Liver (tissue), 3 donors: Measurements from ENCODE around the gene BCAN.

Experiments used
- ATF3 ChIP-seq: IDR thresholded peaks from 2 replicates; pipeline ENCODE4 v1.6.1; 2016; ENCODE audit warnings: antibody characterized with exemption
- CTCF ChIP-seq: fragments of 150-350 bp; IDR thresholded peaks from 2 replicates; pipeline ENCODE4 v1.5.1; 2017; ENCODE audit warnings: improper control_type of control experiment, low read depth, low read length; ENCODE audit not compliant: missing input control
- FOXA1 ChIP-seq: IDR thresholded peaks from 2 replicates; pipeline ENCODE4 v1.6.1; 2016; ENCODE audit warnings: antibody characterized with exemption
- GABPA ChIP-seq, 2 donors: IDR thresholded peaks in 1 of 2; conservative IDR thresholded peaks in 1 of 2; 2 replicates each; pipeline ENCODE4 v1.6.1; 2016; ENCODE audit warnings: antibody characterized with exemption in 2 of 2, mild to moderate bottlenecking in 1 of 2, moderate library complexity in 1 of 2
- MAX ChIP-seq: IDR thresholded peaks from 2 replicates; pipeline ENCODE4 v1.6.1; 2016; ENCODE audit warnings: antibody characterized with exemption
- RAD21 ChIP-seq, 2 donors: IDR thresholded peaks; 2 replicates each; pipeline ENCODE4 v1.6.1; 2016; ENCODE audit warnings: antibody characterized with exemption in 2 of 2, mild to moderate bottlenecking in 2 of 2
- RXRA ChIP-seq, 2 donors: IDR thresholded peaks; 2 replicates each; pipeline ENCODE4 v1.6.1; 2017 to 2018; ENCODE audit warnings: antibody characterized with exemption in 2 of 2, mild to moderate bottlenecking in 1 of 2
- TAF1 ChIP-seq: conservative IDR thresholded peaks from 2 replicates; pipeline ENCODE4 v1.6.1; 2016; ENCODE audit warnings: antibody characterized with exemption, mild to moderate bottlenecking
- YY1 ChIP-seq: IDR thresholded peaks from 2 replicates; pipeline ENCODE4 v1.6.1; 2016; ENCODE audit warnings: antibody characterized with exemption, mild to moderate bottlenecking
- donor health status: healthy.
- donor health status: healthy.

GRCh38 chr1:156594190-156594589, 47.7 kb upstream of the BCAN start:
- TF ChIP-seq CTCF (no peak), YY1 (no peak), MAX (no peak), FOXA1 (no peak), RAD21 (IDR thresholded peaks at IDR 0.05) (no peak), GABPA (IDR thresholded peaks at IDR 0.05 in 1 of 2, conservative IDR thresholded peaks at IDR 0.05 in 1 of 2) (no peak), RXRA (IDR thresholded peaks at IDR 0.05) (no peak), TAF1 (no peak), ATF3 (no peak)
